DLD1 (cell line): ENCODE data around the gene PTHLH.

Experiments used
- in situ Hi-C: cut with HindIII; loops from 2 replicates; pipeline ENCODE4 v1.10.0; 2017; ENCODE audit warnings: low sequenced_read_pairs

Gene PTHLH

DNA sequence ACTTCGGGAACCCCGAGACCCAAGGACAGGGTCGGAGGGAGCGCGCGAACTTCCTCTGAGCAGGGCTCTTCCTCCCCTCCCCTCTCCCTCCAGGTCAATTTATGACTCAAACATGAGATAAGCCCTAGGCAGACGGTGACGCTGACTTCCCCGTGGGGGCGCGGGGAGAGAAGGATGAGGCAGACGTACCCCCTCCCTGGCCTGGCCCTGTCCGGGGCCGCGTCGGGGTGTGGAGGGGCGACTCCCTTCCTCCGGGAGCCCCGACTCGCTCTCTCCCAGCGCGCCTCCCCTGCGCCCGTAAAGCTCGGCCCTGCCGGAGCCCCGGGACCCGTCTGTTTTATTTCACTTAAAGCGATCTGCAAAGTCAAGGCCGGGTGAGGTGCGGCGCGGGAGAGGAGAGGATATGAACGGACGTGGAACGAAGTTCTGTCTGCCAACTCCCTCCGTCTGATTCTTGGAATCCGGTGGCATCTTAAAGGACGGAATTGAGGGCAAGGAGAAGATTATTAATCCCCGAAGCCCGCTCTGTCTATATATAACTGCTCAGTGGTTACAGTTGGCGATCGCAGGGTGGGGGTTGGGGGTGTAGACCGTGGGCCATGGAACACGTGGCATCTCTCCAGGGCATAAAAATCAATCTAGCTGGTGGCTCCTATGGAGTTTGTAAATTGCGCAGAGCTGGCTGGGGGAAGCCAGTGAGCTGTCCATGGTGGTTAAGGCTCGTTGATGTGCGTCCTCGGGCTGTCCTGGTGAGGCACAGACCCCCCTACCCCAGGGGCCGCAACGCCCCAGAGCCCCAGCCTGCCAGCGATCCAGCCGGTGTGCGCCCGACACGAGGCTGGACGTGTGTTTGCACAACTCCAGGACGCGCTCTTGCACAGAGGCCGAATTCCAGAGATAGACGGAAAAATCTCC, 2.9 kb upstream of the PTHLH start:
- in situ Hi-C loops = no loop called here

DNA sequence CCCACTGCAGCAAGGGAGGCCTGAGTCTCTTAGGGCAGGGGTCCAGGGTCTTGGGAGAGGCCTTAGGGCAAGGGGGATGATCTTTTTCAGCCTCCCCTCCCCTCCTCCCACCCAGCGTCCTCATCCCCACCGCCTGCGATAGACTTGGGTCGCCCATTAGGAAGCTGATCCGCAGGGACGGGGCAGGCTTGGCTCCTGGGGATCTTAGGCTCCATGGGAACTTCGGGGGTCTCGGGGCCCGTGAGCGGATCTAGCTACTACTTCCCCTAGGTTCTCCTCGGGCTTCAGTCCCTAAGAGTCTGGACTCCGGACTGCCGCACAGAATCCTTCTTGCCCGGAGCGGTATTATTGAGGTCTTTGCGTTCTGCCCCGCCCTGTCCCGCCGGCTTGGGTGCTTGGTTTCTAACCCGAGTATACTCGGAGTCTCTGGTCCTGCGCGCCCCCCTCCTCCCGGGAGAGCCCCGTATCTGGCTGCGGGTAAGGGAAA, 2.2 kb upstream of the PTHLH start:
- in situ Hi-C loops = no loop called here

DNA sequence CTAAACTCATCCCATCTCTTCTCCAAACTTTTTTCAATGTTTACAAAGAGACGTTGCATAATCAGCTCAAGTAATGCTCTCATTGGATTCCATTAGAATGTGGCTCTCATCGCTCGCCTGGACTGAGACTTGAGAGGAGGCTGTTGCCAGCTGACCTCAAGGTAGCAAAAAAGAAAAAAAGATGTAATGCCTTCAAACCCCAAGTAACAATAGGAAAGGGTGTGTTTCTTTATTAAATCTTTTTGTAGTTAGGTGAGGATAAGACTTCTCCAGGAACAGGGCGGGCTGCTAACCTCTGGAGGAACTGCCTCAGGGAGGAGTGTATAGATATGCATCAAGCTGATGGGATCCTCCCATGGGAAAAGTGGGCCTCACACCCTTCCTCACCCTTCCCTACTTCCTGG, 956 bp upstream of the PTHLH start:
- in situ Hi-C loops = no loop called here

DNA sequence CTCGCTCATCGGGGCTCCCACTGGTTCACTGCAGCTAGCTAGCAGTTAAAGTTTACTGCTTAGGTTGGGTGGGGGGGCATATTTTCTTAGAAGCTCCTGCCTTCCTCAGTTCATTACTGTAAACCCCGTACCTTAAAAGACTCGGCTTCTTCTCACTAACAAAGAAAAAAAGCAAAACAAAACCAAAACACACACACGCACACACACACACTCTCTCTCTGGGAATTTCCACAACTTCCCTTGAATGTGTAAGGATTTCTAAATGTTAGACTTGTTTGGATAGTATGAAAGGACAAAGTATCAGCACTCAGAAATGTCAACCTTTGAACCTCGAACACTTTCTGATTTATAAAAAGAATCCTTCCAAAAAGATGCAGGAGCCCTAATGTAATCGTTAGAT, 927 bp downstream of the PTHLH start:
- in situ Hi-C loops = no loop called here

DNA sequence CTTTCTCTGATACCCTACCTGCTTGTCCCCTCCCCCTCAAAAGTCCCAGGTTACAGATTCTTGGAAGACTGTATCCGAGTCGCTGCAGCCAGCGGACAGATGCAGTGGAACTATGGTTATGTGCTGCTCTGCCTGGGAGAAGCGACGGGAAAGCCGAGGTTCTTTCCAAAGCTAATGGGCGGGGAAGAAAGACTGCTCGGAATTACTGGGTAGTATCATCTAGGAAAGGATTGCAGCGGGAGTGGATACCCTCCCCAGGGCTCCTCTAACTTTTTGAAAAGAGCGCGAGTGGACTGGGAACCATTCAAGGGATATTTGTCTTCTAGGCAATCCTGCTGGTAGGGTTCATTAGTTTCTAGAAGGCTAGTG, 1.4 kb downstream of the PTHLH start:
- in situ Hi-C loops = no loop called here

DNA sequence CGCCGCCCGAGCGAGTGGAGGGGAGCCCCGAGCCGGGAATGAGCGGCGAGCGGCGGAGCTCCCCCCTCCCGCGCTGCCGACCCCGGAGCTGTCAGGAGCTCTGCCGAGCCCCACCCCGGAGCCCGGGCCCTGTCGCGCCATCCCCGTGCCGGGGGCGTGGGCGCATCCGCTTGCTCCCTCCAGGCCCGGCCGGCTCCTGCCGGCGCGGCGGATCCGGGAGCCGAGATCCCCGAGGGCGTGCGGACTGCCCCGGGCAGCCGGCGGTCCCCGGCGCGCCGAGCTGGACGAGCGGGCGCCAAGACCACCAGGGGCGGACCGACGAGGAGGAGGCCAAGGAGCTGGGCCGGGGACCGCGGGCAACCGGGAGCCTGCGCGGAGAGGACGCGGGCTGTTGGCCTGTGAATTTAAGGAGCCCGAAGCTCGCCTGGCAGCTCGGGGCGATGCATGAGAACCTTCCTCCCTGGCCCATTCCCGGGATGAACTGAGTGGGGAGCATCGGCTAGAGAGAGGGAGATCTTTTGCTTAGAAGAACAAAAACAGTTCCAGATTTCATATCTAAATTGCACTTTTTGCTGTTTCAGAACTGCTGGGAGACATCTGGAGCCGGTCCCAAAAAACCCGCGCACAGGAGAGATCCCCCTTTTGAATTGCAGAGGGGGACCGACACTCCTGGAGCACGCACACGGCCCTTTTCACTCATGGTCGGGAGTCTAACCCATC, 2.0 kb downstream of the PTHLH start:
- in situ Hi-C loops = no loop called here

- in situ Hi-C loops = no loop called here
These were observed 2.7 kb downstream of the PTHLH start for GRCh38 chr12:27969624-27970400.

DNA sequence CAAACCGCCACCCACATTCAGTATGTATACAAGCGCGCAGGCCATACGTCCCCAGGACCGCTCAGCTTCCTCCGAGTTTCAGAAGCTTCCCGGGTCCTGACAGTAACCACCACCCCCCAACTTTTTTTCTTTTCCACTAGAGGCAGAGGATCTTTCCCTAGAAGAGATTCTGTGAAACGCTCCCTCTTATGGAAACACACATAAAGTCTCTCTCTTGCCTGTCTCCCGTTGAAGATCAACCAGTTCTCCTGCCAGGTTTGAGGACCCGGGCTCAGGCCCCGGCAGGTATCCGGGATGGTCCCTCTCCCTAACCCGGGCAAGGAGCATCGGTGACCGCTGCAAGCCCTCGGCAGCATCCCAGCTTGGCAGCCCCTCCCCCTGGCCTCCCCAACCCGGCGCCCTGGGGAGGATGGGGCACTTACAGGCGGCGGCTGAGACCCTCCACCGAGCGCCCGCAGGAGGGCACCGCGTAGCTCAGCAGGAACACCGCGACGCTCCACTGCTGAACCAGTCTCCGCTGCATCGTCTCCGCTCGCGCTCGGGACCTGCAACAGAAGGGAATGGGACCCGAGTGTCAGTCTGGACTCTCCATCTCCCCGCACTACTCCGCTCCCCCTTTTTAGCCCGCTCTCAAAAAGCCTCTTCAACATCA, 3.4 kb downstream of the PTHLH start:
- in situ Hi-C loops = no loop called here

- in situ Hi-C loops = no loop called here
These were observed 4.9 kb downstream of the PTHLH start for GRCh38 chr12:27967551-27968054.

- in situ Hi-C loops = no loop called here
These were observed 5.7 kb downstream of the PTHLH start for GRCh38 chr12:27966870-27967269.

- in situ Hi-C loops = no loop called here
These were observed 6.6 kb downstream of the PTHLH start for GRCh38 chr12:27965966-27966365.

- in situ Hi-C loops = no loop called here
These were observed 7.1 kb downstream of the PTHLH start for GRCh38 chr12:27965411-27965810.

GRCh38 chr12:27964123-27964522, 8.4 kb downstream of the PTHLH start:
- in situ Hi-C loops = no loop called here

GRCh38 chr12:27960821-27961220, 11.7 kb downstream of the PTHLH start:
- in situ Hi-C loops = no loop called here

DNA sequence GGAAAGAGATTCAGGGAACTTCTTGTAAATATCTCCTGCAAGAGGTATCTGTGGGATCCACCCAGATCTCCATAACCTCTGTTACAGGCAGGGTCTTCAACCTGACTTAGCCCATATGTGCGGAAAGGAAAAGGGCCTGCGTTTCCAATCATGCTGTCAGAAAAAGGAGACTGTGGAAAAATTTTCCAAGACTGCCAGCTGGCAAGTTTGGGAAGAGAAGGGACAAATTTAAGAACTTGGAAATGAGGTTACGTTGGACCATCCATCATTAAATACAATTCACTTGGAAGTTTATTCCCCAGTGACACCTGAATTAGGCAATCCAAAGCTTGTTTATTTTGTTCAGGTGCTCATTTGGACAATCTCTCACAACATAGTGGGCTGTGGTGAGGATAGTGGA, 13.9 kb downstream of the PTHLH start:
- in situ Hi-C loops = no loop called here

DNA sequence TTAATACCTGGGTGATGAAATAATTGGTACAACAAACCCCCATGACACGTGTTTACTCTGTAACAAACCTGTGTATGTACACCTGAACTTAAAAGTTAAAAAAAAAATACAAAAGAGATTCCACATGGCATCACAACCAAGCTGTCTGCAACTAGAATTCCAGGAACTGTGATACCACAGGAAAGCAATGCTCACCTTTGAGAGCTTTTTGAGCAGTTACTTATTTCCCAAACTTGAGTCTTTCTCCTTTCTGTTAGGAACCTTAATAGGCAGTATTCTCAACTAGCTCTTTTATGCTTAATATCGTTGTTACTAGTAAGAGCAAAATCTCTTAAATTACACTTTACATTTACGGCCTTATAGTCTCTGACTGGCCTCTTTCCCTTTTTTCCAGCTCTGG, 15.2 kb downstream of the PTHLH start:
- in situ Hi-C loops = no loop called here

- in situ Hi-C loops = no loop called here
These were observed 18.7 kb downstream of the PTHLH start for GRCh38 chr12:27953817-27954216.

DNA sequence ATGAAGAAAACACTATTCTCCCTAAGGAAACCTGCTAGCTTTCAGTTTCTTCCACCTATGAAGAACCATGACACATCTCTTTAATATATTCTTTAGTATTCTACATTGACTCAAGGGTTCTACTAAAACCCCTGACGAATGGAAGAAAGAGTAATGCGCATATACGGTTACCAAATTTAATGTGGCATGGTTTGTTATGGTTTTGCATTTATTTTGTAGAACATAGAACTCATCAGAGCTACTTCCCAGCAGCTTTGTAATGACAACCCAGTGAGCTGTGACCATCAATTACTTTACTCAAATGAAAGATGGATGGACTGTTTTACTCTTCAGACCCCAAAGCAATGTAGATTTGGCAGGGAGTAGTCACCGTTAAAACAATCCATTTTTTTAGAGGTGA, 19.2 kb downstream of the PTHLH start:
- in situ Hi-C loops = no loop called here

- in situ Hi-C loops = no loop called here
These were observed 20.0 kb downstream of the PTHLH start for GRCh38 chr12:27952510-27952909.

DNA sequence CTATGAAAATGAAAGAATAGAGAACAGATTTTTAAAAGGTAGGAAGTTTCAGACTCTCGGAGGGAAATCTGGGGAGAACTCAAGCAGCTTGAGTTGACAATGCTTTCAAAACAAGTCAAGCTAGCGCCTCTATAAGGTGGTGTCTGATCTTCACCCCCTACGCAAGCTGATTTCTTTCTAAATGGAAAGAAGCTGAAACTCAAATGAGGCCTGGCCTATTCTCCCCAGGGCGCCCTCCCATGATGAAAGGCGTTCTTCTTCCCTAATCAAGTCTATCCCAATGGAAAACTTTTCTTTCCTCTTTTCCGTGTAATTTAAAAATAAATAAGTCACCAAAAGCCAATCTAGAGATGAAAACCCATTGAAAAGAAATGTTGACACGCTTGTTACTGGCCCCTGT, 20.6 kb downstream of the PTHLH start:
- in situ Hi-C loops = no loop called here

- in situ Hi-C loops = no loop called here
These were observed 26.1 kb downstream of the PTHLH start for GRCh38 chr12:27946421-27946820.
